Immature natural killer cell (primary cell): ENCODE results near the gene HLA-DQA2. TPM values are rescaled to one million over a fixed set of nuclear protein-coding genes. Genes with fewer than 3 reads are reported as not detected.

Experiments
- DNase-seq, 3 donors: peaks; one replicate each; pipeline ENCODE4 v3.0.0; 2022; ENCODE audit warnings: mixed read lengths in 1 of 3
- H3K27ac Mint-ChIP-seq, 6 donors: one replicate each; pipeline ENCODE4 v1.8.0; 2020; ENCODE audit warnings: mixed read lengths in 6 of 6, mild to moderate bottlenecking in 5 of 6, inconsistent platforms in 4 of 6, moderate library complexity in 3 of 6
- H3K27me3 Mint-ChIP-seq, 3 donors: one replicate each; pipeline ENCODE4 v1.8.0; 2020 to 2021; ENCODE audit warnings: low read depth in 3 of 3, mild to moderate bottlenecking in 3 of 3, mixed read lengths in 3 of 3, moderate library complexity in 3 of 3, inconsistent platforms in 1 of 3
- H3K36me3 Mint-ChIP-seq, 3 donors: one replicate each; pipeline ENCODE4 v1.8.0; 2020; ENCODE audit warnings: mixed read lengths in 3 of 3, inconsistent platforms in 2 of 3, mild to moderate bottlenecking in 2 of 3
- H3K4me1 Mint-ChIP-seq, 2 donors: one replicate each; pipeline ENCODE4 v1.8.0; 2020; ENCODE audit warnings: inconsistent platforms in 2 of 2, mild to moderate bottlenecking in 2 of 2, mixed read lengths in 2 of 2, moderate library complexity in 1 of 2
- H3K4me3 Mint-ChIP-seq, 5 donors: one replicate each; pipeline ENCODE4 v1.8.0; 2020; ENCODE audit warnings: mild to moderate bottlenecking in 5 of 5, mixed read lengths in 5 of 5, inconsistent platforms in 3 of 5, moderate library complexity in 3 of 5
- H3K9me3 Mint-ChIP-seq, 6 donors: one replicate each; pipeline ENCODE4 v1.8.0; 2020; ENCODE audit warnings: mild to moderate bottlenecking in 6 of 6, mixed read lengths in 6 of 6, inconsistent platforms in 4 of 6, moderate library complexity in 3 of 6
- polyA plus RNA-seq, 3 donors: library from polyadenylated mRNA; unstranded; fragments of 300-500 nt; fragmentation: Illumina TruSeq; gene quantifications; one replicate each; pipeline ENCODE4 v1.2.3, GENCODE V29; 2021

HLA-DQA2 gene
- polyA plus RNA-seq, 3 donors from 2014 or later: 1.5 to 5.9 (median 2.5) TPM

GRCh38 chr6:32794510-32794909 lies 53.3 kb downstream of the HLA-DQA2 start:
- Mint-ChIP-seq H3K27ac (no peak overlapping the region), H3K4me1 (peaks cover 10 to 11% of the 10 kb centered on the region in 2 donors), H3K36me3 (peaks cover 0 to 8% (median 4%) of the 10 kb centered on the region in 3 donors), H3K27me3 (peaks cover 2 to 25% (median 21%) of the 10 kb centered on the region in 3 donors), H3K4me3 (no peak overlapping the region), H3K9me3 (peaks cover 0 to 7% (median 4%) of the 10 kb centered on the region in 6 donors)
- no peak for DNase-seq

Other genes starting within 250 kb of the HLA-DQA2 start
- gene HLA-DRB5, start 211.1 kb upstream of the HLA-DQA2 start, polyA plus RNA-seq: 100 to 1,000 TPM in 1 of 3 donors, 10 to 100 TPM in 1, 1 to 10 TPM in 1; 3.0 to 171 (median 16.0) TPM
- gene HLA-DRB1, start 151.5 kb upstream of the HLA-DQA2 start, polyA plus RNA-seq: 100 to 1,000 TPM in 2 of 3 donors, 10 to 100 TPM in 1; 45.8 to 435 (median 268) TPM
- gene HLA-DQA1, start 104.0 kb upstream of the HLA-DQA2 start, polyA plus RNA-seq: 10 to 100 TPM in 2 of 3 donors, 1 to 10 TPM in 1; 1.8 to 53.1 (median 10.3) TPM
- gene HLA-DQB1, start 74.7 kb upstream of the HLA-DQA2 start, polyA plus RNA-seq: 100 to 1,000 TPM in 1 of 3 donors, 10 to 100 TPM in 1, 1 to 10 TPM in 1; 2.5 to 105 (median 74.9) TPM
- gene HLA-DQB2, start 22.1 kb downstream of the HLA-DQA2 start, polyA plus RNA-seq: 1 to 10 TPM; 1.9 to 3.8 (median 2.9) TPM
- gene HLA-DOB, start 75.6 kb downstream of the HLA-DQA2 start, polyA plus RNA-seq: 1 to 10 TPM in 2 of 3 donors, under 1 TPM in 1; 0.45 to 6.6 (median 4.8) TPM
- gene TAP2, start 97.3 kb downstream of the HLA-DQA2 start, polyA plus RNA-seq: 10 to 100 TPM; 16.9 to 67.6 (median 30.4) TPM
- gene PSMB8, start 102.7 kb downstream of the HLA-DQA2 start, polyA plus RNA-seq: 100 to 1,000 TPM; 495 to 696 (median 528) TPM
- 100 to 1,000 TPM; 310 to 465 (median 439) TPM for gene TAP1, start 112.3 kb downstream of the HLA-DQA2 start, polyA plus RNA-seq
- 1,000 to 10,000 TPM in 1 of 3 donors, 100 to 1,000 TPM in 2; 694 to 1,190 (median 822) TPM for gene PSMB9, start 112.8 kb downstream of the HLA-DQA2 start, polyA plus RNA-seq
- gene HLA-DMB, start 199.6 kb downstream of the HLA-DQA2 start, polyA plus RNA-seq: 100 to 1,000 TPM in 1 of 3 donors, 10 to 100 TPM in 2; 38.3 to 104 (median 89.1) TPM
- 10 to 100 TPM; 39.2 to 78.7 (median 69.7) TPM for gene HLA-DMA, start 211.7 kb downstream of the HLA-DQA2 start, polyA plus RNA-seq
- 100 to 1,000 TPM in 1 of 3 donors, 10 to 100 TPM in 2; 29.8 to 119 (median 31.5) TPM for gene BRD2, start 227.2 kb downstream of the HLA-DQA2 start, polyA plus RNA-seq